ENCODE results near the gene PHKA2.

DNA sequence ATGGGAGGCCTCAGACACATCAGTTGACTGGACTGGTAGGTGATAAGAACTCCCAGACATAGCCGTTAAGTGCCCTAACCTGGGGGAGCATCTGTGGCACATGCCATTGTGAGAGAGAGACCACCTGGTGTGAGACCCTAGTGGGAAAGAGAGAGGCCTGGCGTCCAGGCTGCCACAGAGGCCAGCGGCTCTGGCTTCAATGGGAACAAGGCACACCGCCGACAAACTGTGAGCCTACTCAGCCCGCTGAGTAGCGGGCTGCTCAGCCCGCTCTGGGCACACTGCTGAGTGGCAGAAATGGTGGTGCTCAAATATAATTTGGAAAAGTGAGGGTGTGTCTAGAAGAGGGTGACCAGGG lies 34.0 kb downstream of the PHKA2 start:
- TF ChIP-seq CTCF (IDR thresholded peaks at IDR 0.05 in 8 of 11, conservative IDR thresholded peaks at IDR 0.05 in 3 of 11) (no peak), POLR2A (IDR thresholded peaks at IDR 0.05) (no peak)
